WTC11 (cell line): ENCODE measurements around the gene FNIP1.

Experiments
- ATF3 ChIP-seq: sonication (generic); formaldehyde crosslinking; conservative IDR thresholded peaks from 2 replicates; pipeline ENCODE4 v1.8.1; 2022; ENCODE audit warnings: mild to moderate bottlenecking, missing genetic modification reagents
- CTCF ChIP-seq: fragments of 200-600 bp; IDR thresholded peaks from 2 replicates; pipeline ENCODE4 v1.8.0; 2022; ENCODE audit warnings: antibody characterized with exemption
- ESRRA ChIP-seq: sonication (generic); formaldehyde crosslinking; IDR thresholded peaks from 2 replicates; pipeline ENCODE4 v1.8.1; 2022; ENCODE audit warnings: mild to moderate bottlenecking, missing genetic modification reagents, borderline replicate concordance
- ZNF416 ChIP-seq: fragments of 250-450 bp; sonication (Bioruptor Pico); IDR thresholded peaks from 2 replicates; pipeline ENCODE4 v1.9.0; 2021; ENCODE audit warnings: mild to moderate bottlenecking, inconsistent platforms
- ZNF532 ChIP-seq: fragments of 250-450 bp; sonication (Bioruptor Pico); IDR thresholded peaks from 2 replicates; pipeline ENCODE4 v1.9.0; 2021; ENCODE audit warnings: mild to moderate bottlenecking, borderline replicate concordance

- no peak for TF ChIP-seq ZNF532
- TF ChIP-seq ATF3: no peak
- no peak for TF ChIP-seq ZNF416
- no peak for TF ChIP-seq CTCF
- TF ChIP-seq ESRRA: no peak
Measured at GRCh38 chr5:131671994-131672655, 124.7 kb downstream of the FNIP1 start.
